Type B pancreatic cell (in vitro differentiated cells): ENCODE data around the gene CYREN. TPM values are rescaled to one million over a fixed set of nuclear protein-coding genes. Genes with fewer than 3 reads are reported as not detected.

Experiments used
- DNase-seq: peaks from one replicate; pipeline ENCODE4 v3.0.0; 2021; ENCODE audit warnings: mixed read lengths; ENCODE audit not compliant: unreplicated experiment; ENCODE audit errors: extremely low spot score
- H3K27ac Mint-ChIP-seq: 2 replicates; pipeline ENCODE4 v1.8.0; 2021; ENCODE audit warnings: mild to moderate bottlenecking, mixed read lengths
- H3K27me3 Mint-ChIP-seq: 2 replicates; pipeline ENCODE4 v1.8.0; 2021; ENCODE audit warnings: mixed read lengths
- H3K36me3 Mint-ChIP-seq: 2 replicates; pipeline ENCODE4 v1.8.0; 2021; ENCODE audit warnings: mixed read lengths
- H3K4me1 Mint-ChIP-seq: one replicate; pipeline ENCODE4 v1.8.0; 2021; ENCODE audit warnings: mixed read lengths; ENCODE audit not compliant: unreplicated experiment
- H3K4me3 Mint-ChIP-seq: 2 replicates; pipeline ENCODE4 v1.8.0; 2021; ENCODE audit warnings: mild to moderate bottlenecking, mixed read lengths
- H3K9me3 Mint-ChIP-seq: 2 replicates; pipeline ENCODE4 v1.8.0; 2021; ENCODE audit warnings: mixed read lengths
- total RNA-seq: library from RNA; stranded (reverse); gene quantifications from 2 replicates; pipeline ENCODE4 v1.2.1, GENCODE V29; 2021; ENCODE audit warnings: low replicate concordance
- TF ChIP-seq, protein P1 (sequence below): fragments of 200-600 bp; sonication (generic); conservative IDR thresholded peaks from 2 replicates; pipeline ENCODE4 v1.5.0; 2021; ENCODE audit warnings: antibody characterized with exemption, mild to moderate bottlenecking

CYREN gene
- total RNA-seq, 1 donor from 2014 or later, result 51.0 TPM

DNA sequence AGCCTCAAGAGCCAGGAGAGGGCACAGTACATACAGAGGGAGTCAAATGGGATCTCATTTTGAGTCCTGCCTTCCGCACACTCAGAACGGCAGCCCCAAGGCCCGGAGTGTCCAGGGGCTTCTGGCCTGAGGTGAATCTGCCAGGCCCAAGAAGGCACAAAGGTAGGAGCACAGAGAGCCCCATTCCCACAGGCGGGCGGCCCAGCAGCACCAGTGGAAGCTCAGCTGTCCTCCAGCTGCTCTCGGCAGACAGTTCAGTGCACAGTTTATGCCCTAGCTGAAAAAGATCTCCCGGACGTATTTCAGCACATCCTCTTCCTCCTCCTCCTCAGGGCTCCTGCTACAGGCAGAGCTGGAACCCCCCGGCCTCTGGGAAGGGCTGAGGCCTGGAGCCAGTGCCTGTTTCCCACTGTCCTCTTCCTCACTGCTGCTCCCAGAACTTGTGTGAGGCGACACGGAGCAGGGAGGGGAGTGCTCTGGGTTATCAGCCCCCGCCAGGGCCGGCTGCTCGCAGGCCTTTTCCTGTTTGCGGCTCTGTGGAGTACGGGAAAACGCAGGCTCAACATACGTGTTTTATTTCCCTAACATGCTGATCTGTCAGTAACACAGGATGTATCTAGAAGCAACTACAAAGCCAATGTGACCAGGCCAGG is 4.0 kb downstream of the CYREN start:
- TF ChIP-seq, protein P1, sequence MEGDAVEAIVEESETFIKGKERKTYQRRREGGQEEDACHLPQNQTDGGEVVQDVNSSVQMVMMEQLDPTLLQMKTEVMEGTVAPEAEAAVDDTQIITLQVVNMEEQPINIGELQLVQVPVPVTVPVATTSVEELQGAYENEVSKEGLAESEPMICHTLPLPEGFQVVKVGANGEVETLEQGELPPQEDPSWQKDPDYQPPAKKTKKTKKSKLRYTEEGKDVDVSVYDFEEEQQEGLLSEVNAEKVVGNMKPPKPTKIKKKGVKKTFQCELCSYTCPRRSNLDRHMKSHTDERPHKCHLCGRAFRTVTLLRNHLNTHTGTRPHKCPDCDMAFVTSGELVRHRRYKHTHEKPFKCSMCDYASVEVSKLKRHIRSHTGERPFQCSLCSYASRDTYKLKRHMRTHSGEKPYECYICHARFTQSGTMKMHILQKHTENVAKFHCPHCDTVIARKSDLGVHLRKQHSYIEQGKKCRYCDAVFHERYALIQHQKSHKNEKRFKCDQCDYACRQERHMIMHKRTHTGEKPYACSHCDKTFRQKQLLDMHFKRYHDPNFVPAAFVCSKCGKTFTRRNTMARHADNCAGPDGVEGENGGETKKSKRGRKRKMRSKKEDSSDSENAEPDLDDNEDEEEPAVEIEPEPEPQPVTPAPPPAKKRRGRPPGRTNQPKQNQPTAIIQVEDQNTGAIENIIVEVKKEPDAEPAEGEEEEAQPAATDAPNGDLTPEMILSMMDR, result no peak
- Mint-ChIP-seq H3K4me3 (no peak overlapping the region), H3K9me3 (peaks cover 5% of the 10 kb centered on the region), H3K36me3 (peaks cover 38% of the 10 kb centered on the region), H3K27me3 (no peaks in the 10 kb centered on the region), H3K27ac (no peak overlapping the region), H3K4me1 (peaks cover 27% of the 10 kb centered on the region)
- DNase-seq, result no peak

DNA sequence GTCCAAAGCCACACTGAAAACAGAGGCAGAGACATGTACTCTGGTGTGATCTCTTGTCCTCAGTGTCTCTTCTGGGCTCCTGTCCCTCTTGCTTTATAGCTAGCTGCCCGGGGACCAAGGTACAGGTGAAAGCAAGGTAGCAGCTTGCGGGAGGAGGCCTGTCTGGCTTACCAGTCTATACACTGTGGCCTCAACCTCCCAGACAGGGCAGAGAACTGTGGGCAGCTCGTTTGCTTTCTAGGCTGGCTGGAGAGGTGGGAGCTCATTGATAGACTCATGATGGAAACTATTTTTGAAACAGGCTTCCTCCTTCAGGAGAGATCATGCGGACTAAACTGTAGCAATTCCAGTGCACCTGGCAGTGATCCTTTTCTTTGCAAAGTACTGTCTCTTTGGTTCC is 4.6 kb downstream of the CYREN start:
- no peak for DNase-seq
- TF ChIP-seq, protein P1, result no peak
- no peaks in the 10 kb centered on the region for H3K27me3 Mint-ChIP-seq
- no peak overlapping the region for H3K27ac Mint-ChIP-seq
- H3K9me3 Mint-ChIP-seq, result peaks cover 5% of the 10 kb centered on the region
- no peak overlapping the region for H3K4me3 Mint-ChIP-seq
- peaks cover 31% of the 10 kb centered on the region for H3K4me1 Mint-ChIP-seq
- H3K36me3 Mint-ChIP-seq, result peaks cover 39% of the 10 kb centered on the region

DNA sequence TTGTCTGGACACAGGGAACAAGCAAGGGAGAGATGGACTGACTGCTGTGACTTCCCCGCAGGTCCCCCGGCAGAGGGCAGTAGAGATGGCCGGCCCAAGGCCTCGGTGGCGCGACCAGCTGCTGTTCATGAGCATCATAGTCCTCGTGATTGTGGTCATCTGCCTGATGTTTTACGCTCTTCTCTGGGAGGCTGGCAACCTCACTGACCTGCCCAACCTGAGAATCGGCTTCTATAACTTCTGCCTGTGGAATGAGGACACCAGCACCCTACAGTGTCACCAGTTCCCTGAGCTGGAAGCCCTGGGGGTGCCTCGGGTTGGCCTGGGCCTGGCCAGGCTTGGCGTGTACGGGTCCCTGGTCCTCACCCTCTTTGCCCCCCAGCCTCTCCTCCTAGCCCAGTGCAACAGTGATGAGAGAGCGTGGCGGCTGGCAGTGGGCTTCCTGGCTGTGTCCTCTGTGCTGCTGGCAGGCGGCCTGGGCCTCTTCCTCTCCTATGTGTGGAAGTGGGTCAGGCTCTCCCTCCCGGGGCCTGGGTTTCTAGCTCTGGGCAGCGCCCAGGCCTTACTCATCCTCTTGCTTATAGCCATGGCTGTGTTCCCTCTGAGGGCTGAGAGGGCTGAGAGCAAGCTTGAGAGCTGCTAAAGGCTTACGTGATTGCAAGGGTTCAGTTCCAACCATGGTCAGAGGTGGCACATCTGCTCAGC is 6.0 kb downstream of the CYREN start:
- Mint-ChIP-seq H3K27ac (peak overlapping the region; percentile 73), H3K9me3 (peaks cover 5% of the 10 kb centered on the region), H3K27me3 (no peaks in the 10 kb centered on the region), H3K36me3 (peaks cover 41% of the 10 kb centered on the region), H3K4me1 (peaks cover 35% of the 10 kb centered on the region), H3K4me3 (no peak overlapping the region)
- DNase-seq, result no peak
- TF ChIP-seq, protein P1, result no peak

DNA sequence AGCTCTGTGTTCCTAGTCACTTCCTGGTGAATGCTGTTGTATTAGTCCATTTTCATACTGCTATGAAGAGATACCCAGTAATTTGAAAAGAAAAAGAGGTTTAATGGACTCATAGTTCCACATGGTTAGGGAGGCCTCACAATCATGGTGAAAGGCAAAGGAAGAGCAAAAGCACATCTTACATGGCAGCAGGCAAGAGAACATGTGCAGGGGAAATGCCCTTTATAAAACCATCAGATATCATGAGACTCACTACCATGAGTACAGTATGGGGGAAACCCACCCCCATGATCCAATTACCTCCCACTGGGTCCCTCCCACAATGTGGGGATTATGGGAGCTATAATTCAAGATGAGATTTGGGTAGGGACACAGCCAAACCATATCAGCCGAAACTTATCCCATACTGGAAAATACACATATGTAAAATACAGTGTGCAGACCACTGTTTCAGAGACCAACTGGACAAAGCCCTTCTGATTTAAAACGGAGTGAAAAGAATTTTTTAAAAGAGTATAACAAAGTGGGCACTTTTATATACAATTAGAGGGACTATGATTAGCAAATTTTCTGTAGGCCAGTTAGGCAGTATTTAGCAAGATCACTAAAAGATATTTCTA is 8.0 kb downstream of the CYREN start:
- Mint-ChIP-seq H3K27ac (no peak overlapping the region), H3K4me1 (peaks cover 21% of the 10 kb centered on the region), H3K9me3 (peaks cover 5% of the 10 kb centered on the region), H3K27me3 (no peaks in the 10 kb centered on the region), H3K4me3 (no peak overlapping the region), H3K36me3 (peaks cover 37% of the 10 kb centered on the region)
- DNase-seq, result no peak
- TF ChIP-seq, protein P1, result no peak

DNA sequence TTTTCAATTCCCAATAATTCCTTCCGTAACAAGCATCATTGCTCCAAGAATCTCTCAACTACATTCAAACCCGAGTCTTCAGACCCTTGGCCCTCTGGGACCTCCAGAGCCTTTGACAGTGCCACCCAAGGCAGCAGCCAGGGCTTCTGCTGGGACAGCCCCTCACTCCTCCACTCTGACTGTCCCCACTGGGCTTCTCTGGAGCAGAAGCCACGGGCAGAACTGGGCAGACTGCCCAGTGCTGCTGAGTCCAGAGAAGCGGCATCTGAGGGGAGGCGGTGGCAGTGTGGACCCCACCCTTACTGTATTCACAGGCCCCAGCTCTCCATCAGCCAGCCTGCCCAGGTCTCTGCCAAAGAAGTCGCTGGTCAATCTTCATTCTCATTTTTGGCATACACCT is 8.8 kb downstream of the CYREN start:
- H3K27ac Mint-ChIP-seq, result no peak overlapping the region
- TF ChIP-seq, protein P1, result no peak
- no peak overlapping the region for H3K4me3 Mint-ChIP-seq
- DNase-seq, result no peak
- H3K9me3 Mint-ChIP-seq, result peaks cover 5% of the 10 kb centered on the region
- H3K36me3 Mint-ChIP-seq, result peaks cover 38% of the 10 kb centered on the region
- H3K27me3 Mint-ChIP-seq, result no peaks in the 10 kb centered on the region
- H3K4me1 Mint-ChIP-seq, result peaks cover 18% of the 10 kb centered on the region
